ENCODE results near the gene GRB2.
A peak's percentile ranks its signal among the peaks of the same experiment; 100 is the strongest.

GRB2 gene

GRCh38 chr17:75404223-75404730 lies 1.2 kb downstream of the GRB2 start:
- Histone ChIP-seq H3K4me3 (replicated peaks; ENCODE audit: insufficient read depth, low read length) (peak overlapping the region; percentile 74), H3K27me3 (ENCODE audit: insufficient read depth, poor library complexity, severe bottlenecking) (no peaks in the 10 kb centered on the region), H3K27ac (replicated peaks) (peak overlapping the region; percentile 98)
- TF ChIP-seq POLR2AphosphoS5 (IDR thresholded peaks at IDR 0.05; ENCODE audit: low read depth), result 0 out of 2 replicates have a peak, but pooled peaks have one; percentile 32
- no peak for TF ChIP-seq GABPA (IDR thresholded peaks at IDR 0.05; ENCODE audit: low read depth)
- no peak for TF ChIP-seq REST (IDR thresholded peaks at IDR 0.05; ENCODE audit: insufficient replicate concordance, low read depth)
- no peak for TF ChIP-seq CTCF (IDR thresholded peaks at IDR 0.05; ENCODE audit: insufficient read depth, low read length)
- TF ChIP-seq SPI1 (IDR thresholded peaks at IDR 0.05; ENCODE audit: borderline replicate concordance, low read depth), result peak; percentile 76; the same call in 1 of the 2 replicates
- DNase-seq (ENCODE audit: low read depth in 1 of 2, low spot score in 1 of 2), result peak; percentile 84 to 89

GRCh38 chr17:75403131-75403530 lies 2.3 kb downstream of the GRB2 start:
- no peak for DNase-seq (ENCODE audit: low read depth in 1 of 2, low spot score in 1 of 2)
- no peaks in the 10 kb centered on the region for H3K27me3 ChIP-seq (ENCODE audit: insufficient read depth, poor library complexity, severe bottlenecking)
- H3K27ac ChIP-seq (replicated peaks), result peak overlapping the region; percentile 98
- H3K4me3 ChIP-seq (replicated peaks; ENCODE audit: insufficient read depth, low read length), result peak overlapping the region; percentile 74
- TF ChIP-seq GABPA (IDR thresholded peaks at IDR 0.05; ENCODE audit: low read depth) (no peak), SPI1 (IDR thresholded peaks at IDR 0.05; ENCODE audit: borderline replicate concordance, low read depth) (no peak), REST (IDR thresholded peaks at IDR 0.05; ENCODE audit: insufficient replicate concordance, low read depth) (no peak), POLR2AphosphoS5 (IDR thresholded peaks at IDR 0.05; ENCODE audit: low read depth) (no peak), CTCF (IDR thresholded peaks at IDR 0.05; ENCODE audit: insufficient read depth, low read length) (no peak)

- Histone ChIP-seq H3K27ac (replicated peaks) (no peak overlapping the region), H3K4me3 (replicated peaks; ENCODE audit: insufficient read depth, low read length) (peak overlapping the region; percentile 74; the same call in 1 of the 2 replicates), H3K27me3 (ENCODE audit: insufficient read depth, poor library complexity, severe bottlenecking) (no peaks in the 10 kb centered on the region)
- DNase-seq (ENCODE audit: low read depth in 1 of 2, low spot score in 1 of 2), result no peak
- no peak for TF ChIP-seq POLR2AphosphoS5 (IDR thresholded peaks at IDR 0.05; ENCODE audit: low read depth)
- no peak for TF ChIP-seq SPI1 (IDR thresholded peaks at IDR 0.05; ENCODE audit: borderline replicate concordance, low read depth)
- no peak for TF ChIP-seq CTCF (IDR thresholded peaks at IDR 0.05; ENCODE audit: insufficient read depth, low read length)
- TF ChIP-seq GABPA (IDR thresholded peaks at IDR 0.05; ENCODE audit: low read depth), result no peak
- TF ChIP-seq REST (IDR thresholded peaks at IDR 0.05; ENCODE audit: insufficient replicate concordance, low read depth), result no peak
These were observed 3.5 kb downstream of the GRB2 start for GRCh38 chr17:75402026-75402425.
